RPMI8226 (cell line): Measurements from ENCODE around the gene CLP1.

Source experiments
- DNase-seq: peaks from one replicate; pipeline ENCODE4 v3.0.0-alpha.2; 2015

The CLP1 gene

DNA sequence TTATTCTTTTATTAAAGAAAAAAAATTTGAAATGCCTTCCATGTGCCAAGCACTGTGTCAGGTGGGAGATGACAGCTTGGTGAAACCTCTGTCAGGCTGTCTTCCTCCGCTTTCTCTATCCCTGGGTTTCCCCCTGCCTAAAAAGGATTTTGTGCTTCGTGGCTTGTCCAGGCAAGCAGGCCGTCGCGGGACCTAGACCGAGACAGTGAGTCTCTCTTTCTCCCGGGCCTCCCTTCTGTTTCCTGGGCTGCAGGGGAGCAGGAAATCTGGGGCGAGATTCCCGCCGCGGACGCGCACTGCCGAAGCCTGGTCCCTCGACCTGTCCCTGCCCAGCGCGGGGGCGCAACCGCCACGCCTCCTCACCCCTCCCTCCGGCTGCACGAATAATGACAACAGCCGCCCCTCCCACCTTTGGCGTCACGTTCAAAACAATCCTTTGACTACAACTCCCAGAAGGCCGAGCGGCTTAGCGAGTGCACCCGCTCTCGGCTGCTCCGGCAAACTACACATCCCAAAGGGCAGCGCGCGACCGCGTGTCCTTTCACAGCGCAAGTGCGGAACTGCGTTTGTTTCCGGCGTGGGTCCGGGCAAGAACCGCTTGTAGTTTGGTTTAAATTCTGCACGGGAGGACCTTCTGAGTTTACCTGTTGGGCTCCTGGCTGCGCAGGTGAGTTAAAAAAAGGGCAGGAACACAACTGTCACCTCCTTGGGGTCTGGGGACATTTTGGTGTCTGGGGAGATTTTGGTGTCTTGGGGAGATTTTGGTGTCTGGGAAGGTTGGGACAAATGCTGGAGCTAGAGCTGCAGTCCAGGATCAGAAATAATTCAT lies at the start of gene CLP1:
Gene CLP1 (plus strand): TSS at position 569 of the 829 bp plus-strand sequence. CDS start 1,715 bp downstream, outside the sequence.
- DNase-seq = peak; percentile 100

DNA sequence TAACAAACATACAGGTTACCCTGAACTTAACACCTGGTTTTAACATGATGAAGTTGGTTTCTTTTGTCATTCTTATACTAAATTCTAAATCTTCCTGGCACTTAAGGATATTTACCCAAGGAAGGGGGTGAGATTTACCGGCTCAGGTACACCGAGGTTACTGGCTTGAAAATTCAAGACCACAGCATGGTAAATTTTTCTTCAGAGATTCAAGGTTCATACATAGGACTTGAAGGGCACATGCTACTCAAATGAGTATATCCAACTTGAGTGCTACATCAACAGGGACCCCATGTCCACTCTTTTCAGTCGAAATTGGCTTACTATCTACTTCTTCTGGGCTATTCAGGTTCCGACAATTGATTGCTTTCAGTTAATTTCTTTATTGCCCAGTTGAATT lies 47.4 kb upstream of the CLP1 start:
- DNase-seq = no peak

DNA sequence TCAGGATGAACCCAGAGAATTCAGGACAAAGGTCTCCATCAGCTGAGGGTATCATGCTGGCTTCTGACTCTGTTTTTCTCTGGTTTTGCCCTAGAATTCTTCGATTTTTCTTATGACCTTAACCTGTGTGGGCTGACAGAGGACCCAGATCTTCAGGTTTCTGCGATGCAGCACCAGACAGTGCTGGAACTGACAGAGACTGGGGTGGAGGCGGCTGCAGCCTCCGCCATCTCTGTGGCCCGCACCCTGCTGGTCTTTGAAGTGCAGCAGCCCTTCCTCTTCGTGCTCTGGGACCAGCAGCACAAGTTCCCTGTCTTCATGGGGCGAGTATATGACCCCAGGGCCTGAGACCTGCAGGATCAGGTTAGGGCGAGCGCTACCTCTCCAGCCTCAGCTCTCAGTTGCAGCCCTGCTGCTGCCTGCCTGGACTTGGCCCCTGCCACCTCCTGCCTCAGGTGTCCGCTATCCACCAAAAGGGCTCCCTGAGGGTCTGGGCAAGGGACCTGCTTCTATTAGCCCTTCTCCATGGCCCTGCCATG lies 43.3 kb upstream of the CLP1 start:
- DNase-seq = no peak

DNA sequence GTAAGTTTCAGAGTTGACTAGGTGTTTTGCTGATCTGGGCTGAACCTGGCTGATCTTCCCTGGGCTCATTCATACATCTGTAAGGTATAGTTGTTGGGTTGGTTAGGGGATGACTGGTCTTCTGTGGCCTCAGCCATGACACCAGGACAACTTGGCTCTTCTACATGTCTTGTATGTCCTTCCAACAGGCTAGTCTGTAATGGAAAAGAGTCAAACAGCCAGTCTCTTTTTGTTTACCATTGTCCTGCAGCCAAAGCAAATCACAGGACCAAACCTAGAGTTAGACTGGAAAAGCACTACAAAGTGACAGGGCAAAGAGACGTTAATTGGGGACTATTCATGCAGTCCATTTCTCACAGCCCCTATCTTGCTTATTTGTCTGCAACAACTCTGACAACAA lies 42.3 kb upstream of the CLP1 start:
- no peak for DNase-seq

DNA sequence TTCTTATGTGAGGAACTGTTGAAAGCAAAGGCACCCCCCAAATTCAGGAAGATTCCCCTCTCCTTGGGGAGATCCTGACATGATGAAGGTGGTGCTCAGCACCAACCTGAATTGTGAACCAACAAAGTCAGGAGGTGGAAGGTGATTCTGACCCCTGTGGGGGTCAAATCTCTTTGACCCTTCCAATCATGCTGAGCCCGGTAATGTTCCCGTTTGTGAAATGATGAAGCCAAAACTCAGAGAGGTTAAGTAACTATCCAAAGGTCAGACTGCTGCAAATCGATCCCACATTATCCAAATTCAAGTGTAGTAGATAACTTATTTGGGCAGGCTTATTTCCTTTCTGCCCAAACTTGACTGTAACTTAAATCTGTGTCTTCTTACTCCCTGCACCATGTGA lies 41.0 kb upstream of the CLP1 start:
- no peak for DNase-seq

DNA sequence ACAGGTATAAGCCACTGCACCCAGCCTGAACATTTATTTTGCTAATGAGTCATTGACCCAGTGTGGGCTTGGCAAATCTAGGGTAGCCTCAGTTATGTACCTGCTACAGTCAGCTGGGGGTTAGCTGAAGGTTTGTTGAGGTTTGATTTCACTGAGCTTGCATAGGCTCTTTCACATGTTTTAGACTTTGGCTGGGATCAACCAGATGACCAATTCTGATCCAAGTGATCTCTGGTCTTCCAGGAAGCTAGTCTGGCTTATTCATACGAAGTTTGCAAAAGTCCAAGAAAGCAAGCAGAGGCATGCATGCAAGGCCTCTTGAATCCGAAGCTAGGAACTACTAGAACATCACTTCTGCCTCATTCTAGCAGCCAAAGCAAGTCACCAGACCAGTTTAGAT lies 39.1 kb upstream of the CLP1 start:
- no peak for DNase-seq

DNA sequence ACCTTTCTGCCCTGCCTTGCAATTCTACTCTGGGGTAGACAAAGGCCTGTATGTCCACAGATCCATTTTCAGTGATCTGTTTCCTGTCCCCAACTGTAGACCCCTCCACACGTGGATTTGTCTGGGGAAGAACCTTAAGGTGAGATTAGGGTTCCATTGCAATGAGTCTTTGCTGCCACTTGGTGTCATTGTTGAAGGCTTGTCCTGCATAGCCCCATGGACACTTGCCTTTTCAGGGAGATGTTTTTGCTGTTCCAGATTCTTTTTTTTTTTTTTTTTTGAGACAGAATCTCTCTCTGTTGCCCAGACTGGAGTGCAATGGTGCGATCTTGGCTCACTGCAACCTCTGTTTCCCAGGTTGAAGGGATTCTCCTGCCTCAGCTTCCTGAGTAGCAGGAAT lies 38.2 kb upstream of the CLP1 start:
- no peak for DNase-seq

DNA sequence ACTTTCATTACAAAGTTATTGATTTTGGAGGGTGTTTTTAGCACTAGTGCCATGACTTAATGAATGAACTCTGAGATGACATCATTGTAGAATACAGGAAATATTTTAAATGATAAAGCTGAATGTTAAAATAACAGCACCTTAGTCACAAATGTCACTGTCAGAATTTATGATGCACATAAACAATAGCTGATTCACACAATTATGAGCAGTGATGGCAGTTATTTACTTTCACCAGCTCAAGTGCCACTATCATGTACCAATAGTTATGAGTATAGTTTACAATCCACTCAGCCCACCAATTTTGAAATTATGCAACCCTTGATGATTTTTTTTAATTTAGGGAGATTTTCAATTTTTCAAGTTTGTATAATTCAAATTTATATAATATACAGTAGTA lies 37.1 kb upstream of the CLP1 start:
- no peak for DNase-seq

DNA sequence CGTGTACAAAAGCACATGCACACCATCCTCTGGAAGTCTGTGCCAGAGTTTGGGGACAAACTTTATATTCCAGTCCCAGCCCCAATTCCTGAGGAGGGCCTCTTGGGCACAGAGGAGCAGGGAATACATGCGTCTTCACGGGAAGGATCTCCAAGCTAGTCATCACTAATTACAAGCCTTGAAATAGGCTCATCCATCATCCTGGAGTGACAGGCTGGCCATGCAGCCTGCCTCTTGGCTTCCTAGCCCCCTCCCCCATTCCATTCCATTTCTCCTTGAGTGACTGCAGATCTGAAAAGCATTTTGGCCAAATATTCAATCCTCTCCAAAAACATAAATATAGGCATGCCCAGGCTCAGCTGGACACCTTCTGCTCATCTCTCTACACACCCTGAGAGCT lies 35.3 kb upstream of the CLP1 start:
- DNase-seq = no peak

DNA sequence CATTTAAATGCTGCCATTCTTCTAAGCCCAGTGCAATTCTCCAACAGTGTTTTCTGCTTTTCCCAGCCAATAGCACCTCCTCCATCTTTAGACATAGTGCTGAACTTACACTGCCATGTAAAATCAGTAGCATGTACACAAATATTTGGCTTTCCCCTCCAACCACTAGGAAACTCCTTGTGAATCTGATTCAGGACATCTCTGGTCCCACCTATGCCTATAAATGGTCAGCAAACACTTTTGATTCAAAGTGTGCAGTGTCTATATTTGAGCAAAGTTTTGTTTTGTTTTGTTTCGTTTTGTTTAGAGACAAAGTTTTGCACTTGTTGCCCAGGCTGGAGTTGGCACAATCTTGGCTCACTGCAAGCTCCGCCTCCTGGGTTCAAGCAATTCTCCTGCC lies 32.7 kb upstream of the CLP1 start:
- DNase-seq = no peak

DNA sequence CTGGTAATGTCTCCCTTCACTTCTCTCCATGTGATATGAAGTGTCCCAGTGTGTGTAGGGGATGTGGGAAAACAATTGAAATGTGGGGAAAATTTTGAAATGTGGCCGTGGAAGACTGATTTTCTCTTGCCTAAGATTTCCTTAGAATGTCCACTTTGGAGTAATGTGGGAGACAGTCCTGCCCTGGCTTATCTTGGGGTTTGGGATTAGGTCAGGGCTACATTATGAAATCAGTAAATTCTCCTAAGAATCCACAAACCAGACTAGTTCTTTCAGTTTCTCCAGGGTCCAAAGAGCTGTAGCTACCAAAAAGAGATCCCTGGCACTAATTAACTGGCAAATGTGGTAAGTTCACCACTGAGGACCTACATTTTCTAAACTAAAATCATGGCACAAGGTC lies 30.7 kb upstream of the CLP1 start:
- no peak for DNase-seq

DNA sequence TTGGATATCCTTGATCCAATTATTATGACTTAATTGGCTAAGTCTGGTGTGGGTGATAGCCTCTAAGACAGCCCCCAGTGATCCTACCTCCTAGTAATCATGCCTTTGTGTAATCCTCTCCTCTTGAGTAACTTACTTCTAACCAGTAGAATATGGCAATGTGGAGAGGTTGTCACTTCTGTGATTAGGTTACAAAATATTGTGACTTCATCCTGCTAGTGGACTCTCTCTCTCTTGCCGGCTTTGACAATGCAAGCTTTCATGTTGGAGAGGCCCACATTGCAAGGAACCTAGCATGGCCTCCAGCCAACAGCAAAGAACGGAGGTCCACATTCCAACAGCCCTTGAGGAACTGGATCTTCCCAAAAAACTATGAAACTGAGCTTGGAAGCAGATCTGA lies 27.4 kb upstream of the CLP1 start:
- no peak for DNase-seq

DNA sequence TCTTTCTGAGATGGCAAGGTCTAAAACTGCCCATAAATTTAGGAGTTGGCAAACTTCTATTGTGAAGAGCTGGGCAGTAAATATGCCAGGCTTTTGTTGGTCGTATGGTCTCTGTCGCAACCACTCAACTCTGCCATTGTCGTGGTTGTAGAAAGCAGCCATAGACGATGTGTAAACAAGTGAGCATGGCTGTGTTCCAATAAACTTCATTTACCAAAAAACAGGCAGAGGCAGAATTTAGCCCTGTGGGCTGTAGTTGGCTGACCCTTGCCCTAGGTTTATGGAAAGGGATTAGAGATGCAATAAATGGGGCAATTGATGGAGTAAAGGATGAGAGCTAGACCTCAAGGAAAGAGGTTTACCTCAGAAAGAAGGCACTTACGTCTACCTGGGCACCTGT lies 25.4 kb upstream of the CLP1 start:
- no peak for DNase-seq

DNA sequence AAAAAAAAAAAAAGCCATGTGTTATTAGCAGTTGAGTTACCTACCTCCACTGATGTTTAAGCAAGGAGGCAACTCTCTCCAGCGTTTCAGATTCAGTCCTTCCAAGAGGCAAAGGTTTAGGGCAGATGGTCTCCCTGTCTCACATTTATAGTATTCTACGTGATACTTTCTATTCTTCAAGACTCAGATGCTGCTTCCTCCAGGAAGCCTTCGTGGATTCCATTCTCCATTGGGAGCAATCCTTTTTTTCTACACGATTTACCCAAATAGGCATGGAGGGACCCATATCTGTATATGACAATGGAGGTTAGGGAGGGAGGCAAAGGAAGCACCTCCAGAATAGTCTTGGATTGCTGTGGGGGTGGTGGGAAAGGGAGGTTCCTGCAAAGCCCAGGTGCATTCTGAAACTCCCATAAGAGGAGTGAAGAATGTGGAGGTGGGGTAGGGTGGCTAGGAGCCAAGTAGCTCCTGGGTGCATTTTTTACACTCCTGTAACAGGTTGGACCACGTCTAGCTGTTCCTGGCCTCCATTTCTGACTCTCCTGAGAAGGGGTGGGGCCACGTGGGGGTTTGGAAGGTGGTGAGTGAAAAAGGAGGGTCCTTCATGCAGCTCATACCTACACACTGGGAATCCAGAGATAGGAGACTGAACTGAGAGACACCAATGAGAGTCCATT lies 24.0 kb upstream of the CLP1 start:
- no peak for DNase-seq

DNA sequence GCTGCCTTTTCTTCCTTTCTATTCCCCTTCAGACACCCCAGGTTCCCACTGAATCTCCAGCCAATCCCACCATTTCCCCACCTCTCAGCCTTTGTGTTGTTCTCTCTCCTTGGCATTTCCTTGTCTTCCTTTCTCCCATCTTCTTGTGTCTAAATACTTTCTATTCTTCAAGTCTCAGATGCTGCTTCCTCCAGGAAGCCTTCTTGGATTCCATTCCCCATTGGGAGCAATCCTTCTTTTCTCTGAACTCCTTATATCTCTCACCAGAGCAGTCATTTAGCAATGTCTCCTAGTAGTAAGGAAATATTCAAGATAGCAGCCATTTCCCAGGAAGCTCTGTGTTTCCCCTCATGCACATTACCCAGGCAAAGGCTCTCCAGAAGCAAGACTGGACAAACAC lies 23.3 kb upstream of the CLP1 start:
- no peak for DNase-seq

DNA sequence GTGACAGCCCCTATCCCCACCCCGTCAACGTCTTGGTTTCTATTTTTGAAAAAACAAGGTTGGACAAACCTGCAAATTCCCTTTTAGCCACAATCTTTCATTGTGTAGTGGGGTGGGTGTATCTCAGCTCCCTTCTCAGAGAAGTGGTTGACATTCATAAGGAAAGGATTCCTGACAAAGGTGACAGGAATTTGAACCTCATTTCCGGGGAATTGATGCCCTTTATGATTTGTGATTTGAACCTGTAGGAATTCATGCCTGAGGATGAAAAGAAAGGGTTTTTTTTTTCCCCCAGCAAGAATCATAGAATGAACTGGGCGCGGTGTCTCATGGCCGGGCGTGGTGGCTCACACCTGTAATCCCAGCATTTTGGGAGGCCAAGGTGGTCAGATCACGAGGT lies 22.3 kb upstream of the CLP1 start:
- no peak for DNase-seq

DNA sequence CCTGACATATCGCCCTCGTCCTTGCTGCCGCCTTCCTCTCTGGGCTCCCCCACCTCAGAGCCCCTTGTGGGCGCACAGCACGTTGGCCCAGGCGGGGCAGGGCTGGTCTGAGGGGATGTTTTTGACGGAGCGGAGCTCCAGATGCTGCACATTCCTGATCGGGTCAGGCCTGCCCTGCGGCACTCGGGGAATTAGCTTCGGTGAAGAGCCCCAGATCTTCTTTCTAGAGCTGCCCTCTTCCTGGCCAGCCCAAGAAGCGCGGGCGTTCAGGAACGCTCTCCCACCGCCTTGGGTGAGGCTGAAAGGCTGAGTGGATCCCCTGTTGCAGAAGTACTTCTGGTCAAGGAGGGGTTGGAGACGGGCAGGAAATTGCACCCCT lies 19.9 kb upstream of the CLP1 start:
- DNase-seq = no peak

DNA sequence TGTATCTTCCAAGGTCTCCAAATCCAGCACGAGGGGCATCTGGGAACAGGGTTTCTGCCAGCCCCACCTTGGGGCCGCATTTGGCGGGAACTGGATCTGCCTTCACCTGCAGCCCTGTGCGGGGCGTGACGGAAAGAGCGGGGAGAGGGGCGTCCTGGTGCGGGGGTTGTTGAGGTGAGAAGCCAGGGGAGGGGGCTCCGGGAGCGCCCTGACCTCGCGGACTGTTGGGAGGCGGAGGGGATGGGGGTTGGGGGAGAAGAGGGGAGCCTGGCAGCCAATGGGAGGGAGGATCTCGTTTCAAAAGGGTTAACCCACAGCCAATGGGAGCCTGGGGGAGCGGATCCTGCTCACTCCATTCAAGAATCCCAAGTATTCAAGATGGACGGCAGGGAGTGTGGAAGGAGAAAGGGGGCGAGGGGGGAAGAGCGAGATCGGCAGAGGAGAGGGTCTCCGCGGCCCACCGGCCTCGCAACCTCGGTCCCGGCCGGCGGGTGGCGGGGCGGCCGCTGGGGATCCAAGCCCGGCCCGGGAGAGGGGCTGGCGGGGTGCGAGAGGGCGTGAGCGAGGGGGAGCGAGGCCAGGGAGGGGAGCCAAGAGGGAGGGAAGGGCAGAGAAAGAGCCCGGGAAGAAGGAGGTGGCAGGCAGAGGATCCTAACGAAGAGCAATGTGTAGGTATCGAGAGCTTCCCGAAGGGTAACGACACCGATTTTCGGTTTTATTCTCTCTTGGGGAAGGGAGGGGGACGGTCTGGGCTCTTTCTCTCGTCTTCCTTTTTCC lies 19.4 kb upstream of the CLP1 start:
- peak; percentile 32 for DNase-seq

DNA sequence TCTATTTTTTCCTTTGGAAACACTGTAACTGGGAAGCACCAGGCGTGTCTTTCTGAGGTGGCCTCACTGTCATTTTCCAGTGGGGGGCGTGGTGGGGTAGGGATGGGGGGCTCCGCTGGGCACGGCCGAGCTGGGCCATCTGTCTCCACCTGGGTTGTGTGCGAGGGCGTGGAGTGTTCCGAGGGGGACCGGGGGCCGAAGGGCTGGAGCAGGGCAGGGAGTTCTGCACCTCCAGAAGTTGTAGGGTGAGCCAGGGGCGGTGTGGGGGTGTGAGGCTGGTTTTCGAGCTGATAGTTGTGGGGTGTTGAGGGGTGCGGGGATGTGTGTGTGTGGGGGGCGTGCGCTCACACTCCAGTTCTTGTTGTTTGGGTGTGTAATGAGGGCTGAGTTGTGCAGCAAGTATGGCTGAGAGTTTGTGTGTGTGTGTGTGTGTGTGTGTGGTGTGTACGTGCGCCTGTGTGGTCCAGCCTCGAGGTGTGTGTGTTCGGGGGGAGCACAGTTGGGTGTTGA lies 18.7 kb upstream of the CLP1 start:
- no peak for DNase-seq

DNA sequence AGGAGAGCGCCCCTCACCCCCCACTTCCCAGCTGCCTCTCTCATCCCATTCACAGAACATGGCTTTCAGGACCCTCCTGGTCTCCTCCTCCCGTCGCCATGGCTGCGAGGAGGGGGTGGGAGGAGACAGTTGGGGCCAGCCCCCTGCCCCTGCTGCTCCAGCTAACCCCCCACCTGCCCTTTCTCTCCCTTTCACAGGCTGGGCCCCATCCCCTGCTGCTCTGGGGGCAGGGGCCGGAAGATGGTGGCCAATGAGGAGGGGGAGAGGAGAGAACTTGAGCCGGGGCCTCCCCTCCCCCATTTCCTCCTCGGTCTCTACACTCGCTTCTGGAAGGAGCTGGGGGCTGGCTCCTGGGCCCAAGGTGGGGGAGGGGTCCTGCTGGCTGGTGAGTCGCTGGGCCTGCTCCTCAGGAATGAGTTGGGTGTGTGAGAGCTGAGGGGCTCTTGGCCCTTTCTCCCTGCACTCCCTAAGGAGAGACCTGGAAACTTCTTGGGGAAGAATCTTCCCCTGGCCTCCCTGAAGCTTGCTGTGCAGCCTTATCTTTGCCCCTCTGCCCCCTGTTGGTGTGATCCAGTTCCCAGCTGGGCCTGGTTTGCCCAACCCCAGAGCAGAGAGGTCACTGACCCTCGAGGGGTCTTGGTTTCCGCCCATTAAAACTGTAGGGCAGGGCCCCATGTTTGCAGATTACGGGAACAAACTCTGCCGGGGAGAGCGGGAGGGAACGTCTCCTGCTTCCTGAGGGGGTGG lies 18.1 kb upstream of the CLP1 start:
- no peak for DNase-seq

DNA sequence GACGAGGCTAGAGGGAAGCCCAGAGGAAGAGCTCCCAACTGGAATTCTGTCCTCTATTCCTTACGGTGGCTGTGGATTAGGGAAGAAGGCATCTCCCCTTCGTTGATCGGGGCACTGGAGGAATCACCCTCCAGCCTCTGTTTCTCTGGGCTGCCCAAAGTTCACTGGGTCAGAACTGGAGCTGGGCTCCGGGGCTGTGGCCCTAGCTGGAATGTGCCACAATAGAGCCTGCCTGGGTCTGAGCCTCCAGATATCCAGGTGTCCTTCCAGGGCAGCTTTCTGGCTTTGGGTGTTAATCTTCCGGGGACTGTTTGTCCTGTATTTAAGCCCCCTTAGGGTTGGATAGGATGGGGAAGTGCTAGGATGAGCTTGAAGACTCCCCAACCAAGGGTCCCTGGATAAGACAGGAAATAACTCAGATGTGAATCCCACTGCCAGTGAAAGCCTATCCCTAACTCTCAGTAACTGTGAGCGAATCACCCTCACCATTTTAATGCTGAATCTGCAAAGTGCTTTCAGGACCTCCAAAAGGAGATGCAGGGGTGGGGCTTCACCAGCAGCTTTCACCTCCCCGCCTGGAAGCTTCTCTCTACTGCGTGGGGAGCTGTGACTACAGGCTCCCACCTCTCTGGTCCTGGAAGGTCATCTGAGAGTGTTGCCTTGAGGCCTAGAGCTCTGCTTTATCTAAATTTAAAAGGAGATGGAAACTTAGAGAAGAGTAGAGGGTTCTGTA lies 17.3 kb upstream of the CLP1 start:
- no peak for DNase-seq
